Measurements from ENCODE around the gene PLIN1. TPM values are rescaled to one million over a fixed set of nuclear protein-coding genes. Genes with fewer than 3 reads are reported as not detected.
A peak's percentile ranks its signal among the peaks of the same experiment; 100 is the strongest.
"Not testable (repeated sequence)": the region's sequence is repeated elsewhere in the genome, so short reads cannot be mapped to it uniquely, and the experiment has no call there.

Gene PLIN1
- total RNA-seq, 2 experiments from 2014 or later, result 0.17 to 0.31 TPM

GRCh38 chr15:89689930-89690275, 10.7 kb upstream of the PLIN1 start:
- DNase-seq; H3K36me3 Mint-ChIP-seq; H3K27ac Mint-ChIP-seq; H3K27me3 Mint-ChIP-seq; POLR2A ChIA-PET; CTCF ChIA-PET; H3K9me3 Mint-ChIP-seq; H3K4me1 Mint-ChIP-seq (ENCODE audit: low read depth); intact Hi-C loops (cut with micrococcal nuclease): not testable (repeated sequence)
- H3K4me3 Mint-ChIP-seq, result peak overlapping the region; percentile 86

- peaks cover 5% of the 10 kb centered on the region for H3K4me1 Mint-ChIP-seq (ENCODE audit: low read depth)
- H3K27ac Mint-ChIP-seq, result no peak overlapping the region
- no peaks in the 10 kb centered on the region for H3K9me3 Mint-ChIP-seq
- no peak for DNase-seq
- ChIA-PET POLR2A (no interaction called here), CTCF (interaction anchor here (0.8 kb wide), 1 partner anchor 25 kb away, joined by 3 read pairs; no protein-coding TSS in a partner anchor)
- H3K36me3 Mint-ChIP-seq, result peaks cover 4% of the 10 kb centered on the region
- H3K4me3 Mint-ChIP-seq, result no peak overlapping the region
- H3K27me3 Mint-ChIP-seq, result no peaks in the 10 kb centered on the region
- intact Hi-C loops (cut with micrococcal nuclease), result no loop called here
These were observed 7.4 kb upstream of the PLIN1 start for GRCh38 chr15:89686522-89686921.

DNA sequence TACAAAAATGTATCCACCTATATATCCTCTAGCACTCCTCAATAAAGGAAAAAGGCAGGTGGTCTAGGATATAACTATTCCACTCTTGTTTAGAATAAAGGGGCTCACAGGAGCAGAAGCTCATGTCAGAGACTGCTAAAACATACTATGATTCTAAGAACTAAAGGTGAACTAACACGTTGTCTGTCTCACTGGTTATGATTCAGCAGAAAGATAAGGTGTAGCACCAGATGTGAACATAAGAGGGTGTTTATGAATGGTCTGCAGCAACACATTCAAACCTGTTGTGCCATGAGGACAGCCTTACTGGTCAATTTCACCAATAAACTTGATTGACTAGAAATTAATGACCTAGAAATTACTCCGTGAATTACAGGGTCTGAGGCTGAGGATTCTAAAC, 6.8 kb upstream of the PLIN1 start:
- Mint-ChIP-seq H3K36me3 (peaks cover 4% of the 10 kb centered on the region), H3K27me3 (no peaks in the 10 kb centered on the region), H3K4me3 (no peak overlapping the region), H3K9me3 (no peaks in the 10 kb centered on the region), H3K4me1 (ENCODE audit: low read depth) (peaks cover 5% of the 10 kb centered on the region), H3K27ac (no peak overlapping the region)
- ChIA-PET POLR2A (no interaction called here), CTCF (interaction anchor here (0.6 to 0.8 kb wide), 2 partner anchors 13 to 25 kb away, joined by 3 read pairs; no protein-coding TSS in a partner anchor)
- no peak for DNase-seq
- intact Hi-C loops (cut with micrococcal nuclease), result no loop called here

- ChIA-PET CTCF (no interaction called here), POLR2A (no interaction called here)
- peaks cover 4% of the 10 kb centered on the region for H3K36me3 Mint-ChIP-seq
- intact Hi-C loops (cut with micrococcal nuclease), result no loop called here
- no peaks in the 10 kb centered on the region for H3K4me1 Mint-ChIP-seq (ENCODE audit: low read depth)
- H3K9me3 Mint-ChIP-seq, result no peaks in the 10 kb centered on the region
- no peaks in the 10 kb centered on the region for H3K27me3 Mint-ChIP-seq
- H3K4me3 Mint-ChIP-seq, result no peak overlapping the region
- no peak for DNase-seq
- no peak overlapping the region for H3K27ac Mint-ChIP-seq
These were observed 2.0 kb upstream of the PLIN1 start for GRCh38 chr15:89681146-89681545.

- H3K27me3 Mint-ChIP-seq, result peaks cover 2% of the 10 kb centered on the region
These were observed 1.2 kb upstream of the PLIN1 start for GRCh38 chr15:89680282-89680873.

DNA sequence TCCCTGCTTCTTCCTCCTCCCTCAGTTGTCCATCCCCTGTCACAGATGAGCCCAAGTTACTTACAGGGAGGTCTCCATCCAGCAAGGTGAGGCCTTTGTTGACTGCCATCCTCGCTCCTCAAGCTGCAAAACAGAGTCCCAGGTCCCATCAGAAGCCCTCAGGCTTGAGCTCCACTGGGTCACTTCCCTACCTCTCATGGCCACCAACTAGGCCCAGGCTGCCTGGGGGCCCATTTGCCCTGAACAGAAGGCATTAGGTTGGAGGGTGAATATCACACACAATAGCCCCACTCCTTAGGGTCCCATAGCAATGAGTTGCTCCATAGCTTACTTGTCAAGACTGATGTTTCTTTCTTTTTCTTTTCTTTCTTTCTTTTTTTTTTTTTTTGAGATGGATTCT, 1.8 kb downstream of the PLIN1 start:
- peaks cover 2% of the 10 kb centered on the region for H3K27me3 Mint-ChIP-seq
- H3K4me3 Mint-ChIP-seq, result no peak overlapping the region
- ChIA-PET POLR2A (no interaction called here), CTCF (no interaction called here)
- intact Hi-C loops (cut with micrococcal nuclease), result no loop called here
- H3K4me1 Mint-ChIP-seq (ENCODE audit: low read depth), result no peaks in the 10 kb centered on the region
- no peak for DNase-seq
- no peak overlapping the region for H3K27ac Mint-ChIP-seq
- no peaks in the 10 kb centered on the region for H3K36me3 Mint-ChIP-seq
- H3K9me3 Mint-ChIP-seq, result no peaks in the 10 kb centered on the region

More at GRCh38 chr15:89680282-89680873, 1.2 kb upstream of the PLIN1 start:
- CTCF ChIA-PET, result no interaction called here
- H3K36me3 Mint-ChIP-seq, result peaks cover 4% of the 10 kb centered on the region
- no peak overlapping the region for H3K4me3 Mint-ChIP-seq
- intact Hi-C loops (cut with micrococcal nuclease), result no loop called here
- no peaks in the 10 kb centered on the region for H3K4me1 Mint-ChIP-seq (ENCODE audit: low read depth)
- no peak for DNase-seq
- POLR2A ChIA-PET, result no interaction called here
- H3K9me3 Mint-ChIP-seq, result no peaks in the 10 kb centered on the region
- H3K27ac Mint-ChIP-seq, result no peak overlapping the region

DNA sequence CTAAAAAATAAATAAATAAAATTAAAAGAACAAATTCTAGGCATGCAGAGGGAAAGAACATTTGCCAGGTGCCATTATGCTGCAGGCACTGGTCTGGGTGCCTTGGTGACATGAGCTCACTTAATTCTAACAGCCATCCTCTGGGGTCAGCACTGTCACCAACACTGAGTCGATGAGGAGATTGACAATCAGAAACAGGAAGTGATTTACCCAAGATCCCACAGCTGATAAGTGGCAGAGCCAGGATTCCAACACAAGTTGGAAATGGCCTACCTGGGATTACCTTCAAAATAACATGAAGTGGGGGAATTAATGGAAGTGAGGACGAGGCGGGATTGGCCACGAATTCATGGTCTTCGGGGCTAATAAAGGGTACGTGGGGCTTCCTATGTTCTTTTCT, 3.6 kb downstream of the PLIN1 start:
- ChIA-PET CTCF (no interaction called here), POLR2A (no interaction called here)
- Mint-ChIP-seq H3K4me3 (no peak overlapping the region), H3K27me3 (peaks cover 2% of the 10 kb centered on the region), H3K36me3 (no peaks in the 10 kb centered on the region), H3K4me1 (ENCODE audit: low read depth) (no peaks in the 10 kb centered on the region), H3K27ac (no peak overlapping the region), H3K9me3 (no peaks in the 10 kb centered on the region)
- no peak for DNase-seq
- intact Hi-C loops (cut with micrococcal nuclease), result no loop called here

DNA sequence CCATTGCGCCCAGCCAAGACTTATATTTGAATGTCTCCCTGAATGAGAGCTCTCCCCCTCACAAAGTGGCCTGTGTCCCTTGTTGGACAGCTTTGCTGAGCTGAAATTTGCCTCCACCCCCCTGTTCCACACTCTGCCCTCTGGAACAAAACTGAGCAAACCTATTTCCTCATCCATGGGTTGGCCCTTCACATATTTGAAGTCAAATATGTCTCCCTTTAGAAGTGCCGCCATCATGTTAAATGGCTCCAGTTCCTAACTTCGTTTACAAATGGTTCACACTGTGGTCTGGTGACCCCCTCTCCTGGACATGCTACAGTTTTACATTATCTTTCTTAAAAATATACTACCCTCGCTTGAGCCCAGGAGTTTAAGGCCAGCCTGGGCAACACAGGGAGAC, 4.6 kb downstream of the PLIN1 start:
- ChIA-PET CTCF (no interaction called here), POLR2A (no interaction called here)
- H3K4me1 Mint-ChIP-seq (ENCODE audit: low read depth), result no peaks in the 10 kb centered on the region
- peaks cover 2% of the 10 kb centered on the region for H3K27me3 Mint-ChIP-seq
- no peak overlapping the region for H3K27ac Mint-ChIP-seq
- H3K4me3 Mint-ChIP-seq, result no peak overlapping the region
- no peak for DNase-seq
- intact Hi-C loops (cut with micrococcal nuclease), result no loop called here
- H3K36me3 Mint-ChIP-seq, result no peaks in the 10 kb centered on the region
- no peaks in the 10 kb centered on the region for H3K9me3 Mint-ChIP-seq

DNA sequence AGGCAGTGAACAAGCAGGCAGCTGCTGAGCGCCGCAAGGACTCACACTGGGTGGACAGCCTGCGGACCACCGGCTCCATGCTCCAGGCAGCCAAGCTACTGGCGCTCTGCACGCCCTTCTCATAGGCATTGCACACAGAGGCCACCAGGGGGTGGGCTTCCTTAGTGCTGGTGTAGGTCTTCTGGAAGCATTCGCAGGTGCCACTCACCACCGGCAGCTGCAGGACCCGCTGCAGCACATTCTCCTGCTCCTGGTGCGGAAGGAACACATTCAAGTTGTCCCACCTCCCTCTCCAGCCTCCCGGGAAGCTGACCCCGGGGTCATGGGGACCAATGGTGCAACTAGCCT, 6.0 kb downstream of the PLIN1 start:
- Mint-ChIP-seq H3K36me3 (no peaks in the 10 kb centered on the region), H3K4me1 (ENCODE audit: low read depth) (no peaks in the 10 kb centered on the region), H3K27me3 (peaks cover 2% of the 10 kb centered on the region), H3K27ac (no peak overlapping the region), H3K9me3 (no peaks in the 10 kb centered on the region), H3K4me3 (no peak overlapping the region)
- DNase-seq, result peak; percentile 31
- POLR2A ChIA-PET, result no interaction called here
- CTCF ChIA-PET, result interaction anchor here (0.6 to 1.7 kb wide), 9 partner anchors 11 to 410 kb away, joined by 3 to 9 read pairs (median 3); no protein-coding TSS in a partner anchor
- intact Hi-C loops (cut with micrococcal nuclease), result no loop called here

DNA sequence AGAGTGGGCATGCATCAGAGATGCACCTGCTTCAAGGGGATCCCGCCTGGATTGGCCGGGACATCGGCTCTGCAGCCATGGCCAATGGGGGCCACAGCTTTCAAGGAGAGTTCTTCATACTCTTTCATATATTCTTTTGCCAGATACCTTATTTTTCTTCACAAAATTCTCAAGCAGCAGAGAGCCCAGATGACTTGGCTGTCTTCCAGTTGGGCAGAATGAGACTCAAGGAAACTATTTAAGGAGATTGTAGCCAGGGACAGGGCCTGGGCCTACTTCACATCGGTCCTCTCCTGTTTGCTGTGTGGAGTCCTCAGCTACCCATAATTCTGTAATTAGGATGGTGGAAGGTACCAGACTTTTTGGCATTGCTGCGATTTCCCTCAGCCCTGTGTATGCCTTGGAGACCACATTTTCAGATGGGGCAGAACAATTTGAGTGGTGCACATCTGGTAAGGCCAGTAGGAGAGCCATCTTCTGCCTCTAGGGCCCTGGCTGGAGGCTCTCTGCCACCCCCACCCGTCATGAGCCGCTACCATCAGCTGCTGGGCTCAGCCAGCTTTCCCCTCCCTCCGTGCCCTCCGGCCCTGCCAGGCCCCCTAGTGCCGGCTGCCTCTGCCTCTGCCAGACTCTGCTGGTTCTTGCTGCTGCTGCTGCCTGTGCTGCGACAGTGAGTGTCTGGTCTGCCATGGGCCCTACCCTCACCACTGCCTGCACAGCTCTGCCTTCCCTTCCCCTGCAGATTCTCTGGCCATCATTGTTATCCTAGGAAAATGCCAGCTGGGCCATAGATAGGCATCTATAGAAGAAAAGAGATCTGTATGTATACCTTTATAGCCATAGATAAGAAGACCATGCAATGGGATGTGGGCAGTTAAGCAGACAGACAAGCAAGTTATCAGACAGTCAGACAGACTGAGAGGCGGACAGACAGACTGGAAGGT, 6.7 kb downstream of the PLIN1 start:
- DNase-seq, result no peak
- POLR2A ChIA-PET, result no interaction called here
- Mint-ChIP-seq H3K36me3 (no peaks in the 10 kb centered on the region), H3K27me3 (peaks cover 2% of the 10 kb centered on the region), H3K27ac (no peak overlapping the region), H3K4me1 (ENCODE audit: low read depth) (no peaks in the 10 kb centered on the region), H3K9me3 (no peaks in the 10 kb centered on the region), H3K4me3 (no peak overlapping the region)
- CTCF ChIA-PET, result interaction anchor here (1.0 to 1.7 kb wide), 5 partner anchors 11 to 202 kb away, joined by 3 to 9 read pairs (median 3); no protein-coding TSS in a partner anchor
- intact Hi-C loops (cut with micrococcal nuclease), result no loop called here

DNA sequence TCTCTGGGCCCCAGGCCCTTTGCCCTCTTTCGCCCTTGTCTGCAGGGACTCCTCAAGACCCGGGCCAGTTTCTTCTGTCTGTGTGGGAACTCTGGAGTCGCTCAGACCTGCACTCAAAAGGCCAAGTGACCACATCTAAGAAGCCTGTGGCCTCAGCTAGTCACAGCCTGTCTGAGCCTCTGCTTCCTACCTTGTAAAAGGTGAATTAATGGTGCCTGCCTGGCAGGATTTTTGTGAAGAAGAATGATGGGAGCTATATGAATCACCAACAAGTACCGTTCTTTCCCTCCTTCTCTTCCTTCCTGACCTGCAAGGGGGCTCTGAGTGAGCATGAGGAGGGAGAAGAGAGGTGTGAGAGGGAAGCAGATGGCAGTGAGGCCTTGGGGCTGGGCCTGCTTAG, 7.5 kb downstream of the PLIN1 start:
- ChIA-PET CTCF (interaction anchor here (0.7 to 1.4 kb wide), 2 partner anchors 10 to 84 kb away, joined by 3 read pairs; no protein-coding TSS in a partner anchor), POLR2A (no interaction called here)
- no peaks in the 10 kb centered on the region for H3K36me3 Mint-ChIP-seq
- no peaks in the 10 kb centered on the region for H3K4me1 Mint-ChIP-seq (ENCODE audit: low read depth)
- intact Hi-C loops (cut with micrococcal nuclease), result no loop called here
- H3K27ac Mint-ChIP-seq, result no peak overlapping the region
- peaks cover 2% of the 10 kb centered on the region for H3K27me3 Mint-ChIP-seq
- no peaks in the 10 kb centered on the region for H3K9me3 Mint-ChIP-seq
- no peak for DNase-seq
- H3K4me3 Mint-ChIP-seq, result no peak overlapping the region

DNA sequence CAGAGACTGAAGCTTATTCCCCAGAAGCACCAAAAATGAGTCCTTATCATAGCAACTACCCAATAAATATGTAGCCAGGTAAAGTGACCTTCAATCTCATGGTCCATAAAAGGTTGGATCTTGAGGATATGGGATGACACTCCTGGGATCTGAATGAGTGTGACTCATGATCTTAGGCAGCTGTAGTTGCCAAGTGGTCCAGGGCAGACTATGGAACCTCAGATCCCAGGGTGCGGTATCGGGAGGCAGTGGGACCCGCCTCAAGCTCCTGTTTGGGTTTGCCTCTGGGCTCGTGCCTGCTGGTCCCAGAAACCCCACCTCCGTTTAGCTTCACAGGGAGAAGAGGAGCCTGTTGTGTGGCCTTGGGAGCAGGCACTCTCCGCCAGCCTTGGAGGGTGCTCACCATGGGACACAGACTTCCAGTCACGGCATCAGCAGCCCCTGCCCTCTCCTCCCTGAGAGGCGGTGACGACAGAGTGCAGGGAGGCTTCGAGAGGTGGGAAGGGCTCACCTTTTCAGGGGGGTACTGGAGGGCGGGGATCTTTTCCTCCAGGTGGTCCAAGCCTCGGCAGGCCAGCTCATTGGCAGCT, 8.1 kb downstream of the PLIN1 start:
- Mint-ChIP-seq H3K4me1 (ENCODE audit: low read depth) (no peaks in the 10 kb centered on the region), H3K4me3 (no peak overlapping the region), H3K36me3 (no peaks in the 10 kb centered on the region), H3K27ac (no peak overlapping the region), H3K27me3 (peaks cover 2% of the 10 kb centered on the region), H3K9me3 (no peaks in the 10 kb centered on the region)
- DNase-seq, result no peak
- intact Hi-C loops (cut with micrococcal nuclease), result no loop called here
- ChIA-PET POLR2A (no interaction called here), CTCF (interaction anchor here (0.7 to 1.4 kb wide), 2 partner anchors 10 to 84 kb away, joined by 3 read pairs; no protein-coding TSS in a partner anchor)

Data from activated CD4-positive, alpha-beta memory T cell treated with anti-CD3 and anti-CD28 coated beads for 36 hours (primary cell).